Activated CD8-positive, alpha-beta memory T cell treated with anti-CD3 and anti-CD28 coated beads, Interleukin-2, amount 50 U/mL, for 48 hours (primary cell): ENCODE results near the gene NPSR1.
"Not testable (repeated sequence)": the region's sequence is repeated elsewhere in the genome, so short reads cannot be mapped to it uniquely, and the experiment has no call there.

ENCODE experiments used
- DNase-seq: peaks from one replicate; pipeline ENCODE4 v3.0.0-alpha.2; 2020

NPSR1 gene

DNA sequence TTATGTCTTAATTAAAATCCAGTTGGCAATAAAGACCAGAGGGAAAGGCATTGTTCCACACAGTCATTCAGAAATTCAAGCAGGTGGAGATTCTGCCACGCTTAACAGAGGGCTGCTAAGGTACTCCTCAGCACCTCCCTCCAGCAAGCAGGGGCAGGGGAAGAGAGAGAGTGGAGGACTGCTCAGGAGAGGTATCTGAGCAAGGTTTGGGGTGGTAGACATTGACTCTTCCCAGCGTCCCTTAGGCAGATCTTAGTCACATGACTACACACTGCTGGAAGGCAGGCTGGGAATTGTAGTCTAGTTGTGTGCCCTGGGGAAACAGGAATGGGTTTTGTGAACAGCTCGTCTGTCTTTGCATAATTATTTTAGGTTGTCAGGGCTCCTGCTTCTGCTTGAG, 181.6 kb downstream of the NPSR1 start:
- DNase-seq, result no peak

GRCh38 chr7:34840176-34840785, 182.3 kb downstream of the NPSR1 start:
- no peak for DNase-seq

- no peak for DNase-seq
These were observed 183.3 kb downstream of the NPSR1 start for GRCh38 chr7:34841326-34841725.

DNA sequence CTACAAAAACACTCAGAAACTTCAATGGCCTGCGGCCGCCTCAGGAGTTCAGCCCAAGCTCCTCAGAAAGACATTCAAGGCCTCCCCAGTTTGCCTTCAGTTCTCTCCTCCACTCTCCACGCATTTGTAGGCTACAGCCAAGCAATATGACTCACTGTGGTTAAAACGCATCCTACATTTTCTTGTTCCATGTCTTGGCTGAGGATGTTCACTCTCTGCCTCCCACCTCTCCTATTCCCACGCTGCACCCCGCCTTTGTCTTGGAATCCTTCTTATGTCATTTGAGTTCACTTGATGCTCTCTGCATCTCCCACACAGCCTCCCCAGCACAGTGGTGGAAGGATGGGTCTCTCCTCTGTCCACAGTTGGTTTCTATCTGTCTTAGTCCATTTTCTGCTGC, 184.8 kb downstream of the NPSR1 start:
- DNase-seq, result no peak

DNA sequence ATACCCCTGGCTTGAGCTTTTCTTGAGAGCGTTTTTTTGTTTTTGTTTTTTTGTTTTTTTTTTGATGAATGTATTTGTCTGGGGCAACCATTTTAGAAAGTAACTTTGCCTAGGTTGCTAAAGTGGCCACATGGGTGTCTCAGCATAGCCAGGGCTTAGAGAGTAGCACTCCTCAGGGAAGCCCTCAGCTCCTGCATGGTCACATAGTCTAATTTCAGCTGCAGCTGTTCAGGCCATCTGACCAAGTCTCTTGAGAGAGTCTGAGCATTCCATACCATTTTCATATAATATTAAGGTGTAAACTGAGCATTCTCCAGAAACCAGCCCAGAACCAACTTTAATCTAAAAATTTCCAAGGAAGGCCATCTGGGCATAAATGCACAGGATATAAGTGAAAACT, 186.4 kb downstream of the NPSR1 start:
- DNase-seq, result no peak

GRCh38 chr7:34844936-34845665, 187.1 kb downstream of the NPSR1 start:
- DNase-seq, result no peak

GRCh38 chr7:34845666-34846361, 187.8 kb downstream of the NPSR1 start:
- no peak for DNase-seq

DNA sequence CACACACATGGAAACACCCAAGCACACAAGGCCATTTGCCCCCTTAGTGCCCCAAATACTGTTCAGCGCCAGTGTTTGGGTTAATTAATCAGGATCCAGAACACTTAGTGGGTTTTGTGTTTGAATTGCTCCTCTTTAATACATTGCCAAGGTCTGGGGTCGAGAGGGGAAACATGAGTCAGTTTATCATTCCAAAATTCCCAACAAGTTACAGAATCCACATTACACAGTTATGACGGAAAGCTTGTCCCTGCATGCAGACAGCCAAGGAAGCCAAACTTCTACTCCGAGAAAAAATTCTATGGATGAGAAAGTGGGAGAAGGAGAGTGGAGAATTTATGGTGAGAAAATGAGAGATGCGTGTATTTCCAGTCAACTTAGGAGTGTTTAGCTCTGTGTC, 189.0 kb downstream of the NPSR1 start:
- DNase-seq, result no peak

DNA sequence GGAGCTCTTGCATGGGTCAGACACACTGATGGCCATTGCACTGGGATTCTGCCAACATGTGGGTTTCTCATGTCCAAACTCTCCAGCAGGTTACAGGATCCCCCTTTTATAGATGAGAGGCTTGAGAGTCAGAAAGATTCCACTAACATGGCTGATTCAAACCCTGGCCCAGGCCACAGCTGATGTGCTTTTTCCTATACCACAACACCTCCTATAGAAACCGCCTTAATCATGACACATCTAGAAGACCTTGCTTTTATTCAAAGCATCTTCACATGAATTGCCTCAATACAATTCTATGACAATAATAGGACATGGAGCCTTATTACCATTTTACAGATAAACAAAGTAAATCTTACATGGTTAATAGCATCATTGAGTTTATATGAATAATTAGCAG, 190.7 kb downstream of the NPSR1 start:
- no peak for DNase-seq

DNA sequence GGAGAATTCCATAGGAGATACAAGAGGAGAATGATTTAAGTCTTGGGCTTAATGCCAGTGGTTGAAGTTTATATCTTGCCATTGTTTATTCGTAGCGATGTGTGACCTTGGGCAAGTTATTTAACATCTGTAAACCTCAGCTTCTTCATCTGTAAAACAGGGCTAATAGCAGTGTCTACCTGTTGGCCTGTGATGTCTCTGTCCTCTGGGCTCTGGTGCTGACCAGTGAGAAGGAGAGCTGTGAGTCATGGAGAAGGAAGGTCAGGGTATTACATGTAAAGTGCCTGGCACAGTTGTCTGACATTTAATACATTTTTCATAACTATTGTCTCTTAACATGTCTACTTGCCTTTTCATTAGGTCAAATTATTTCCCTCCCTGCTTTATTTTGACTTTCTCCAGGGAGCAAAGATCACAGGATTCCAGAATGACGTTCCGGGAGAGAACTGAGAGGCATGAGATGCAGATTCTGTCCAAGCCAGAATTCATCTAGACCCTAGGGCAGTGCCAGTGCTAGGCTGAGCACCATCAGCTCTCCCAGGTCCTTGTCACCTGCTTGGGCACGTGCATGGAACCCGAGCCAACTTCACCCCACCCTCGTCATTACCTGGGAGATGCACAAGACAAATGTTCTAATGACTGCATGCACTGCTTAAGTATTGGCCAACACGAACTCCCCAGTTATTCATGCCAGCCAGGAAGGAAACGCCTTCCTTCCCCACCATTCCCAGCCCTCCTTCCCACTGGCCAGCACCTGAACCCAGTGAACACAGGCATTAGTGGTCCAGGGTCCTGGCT, 191.3 kb downstream of the NPSR1 start:
- no peak for DNase-seq

DNA sequence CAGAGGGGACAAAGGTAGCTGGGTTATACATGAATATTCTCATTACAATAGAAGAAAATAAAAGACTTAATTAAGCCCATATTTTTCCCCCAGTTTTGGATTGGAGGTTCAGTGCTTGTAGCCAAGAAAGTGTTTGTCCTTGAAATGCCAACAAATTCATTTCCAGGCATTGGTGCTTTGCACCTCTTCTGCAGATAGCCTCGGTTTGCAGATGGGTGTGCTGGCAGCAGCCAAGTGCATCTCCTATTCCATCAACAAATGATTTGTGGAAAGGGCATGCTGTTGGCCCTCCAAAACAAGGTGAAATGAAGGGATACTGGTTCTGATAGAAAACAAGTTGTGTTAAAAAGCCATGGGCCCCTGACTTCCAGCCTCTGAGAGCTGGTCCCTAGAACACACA, 192.0 kb downstream of the NPSR1 start:
- DNase-seq, result no peak

- no peak for DNase-seq
These were observed 192.7 kb downstream of the NPSR1 start for GRCh38 chr7:34850681-34851080.

GRCh38 chr7:34851431-34851830, 193.4 kb downstream of the NPSR1 start:
- DNase-seq, result no peak

DNA sequence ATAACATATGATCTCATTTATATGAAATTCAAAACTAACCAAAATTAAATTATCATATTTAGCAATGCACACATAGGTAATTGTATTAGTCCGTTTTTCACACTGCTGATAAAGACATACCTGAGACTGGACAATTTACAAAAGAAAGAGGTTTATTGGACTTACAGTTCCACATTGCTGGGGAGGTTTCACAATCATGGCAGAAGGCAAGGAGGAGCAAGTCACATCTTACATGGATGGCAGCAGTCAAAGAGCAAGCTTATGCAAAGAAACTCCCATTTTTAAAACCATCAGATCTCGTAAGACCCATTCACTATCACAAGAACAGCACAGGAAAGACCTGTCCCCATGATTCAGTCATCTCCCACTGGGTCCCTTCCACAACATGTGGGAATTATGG, 200.4 kb downstream of the NPSR1 start:
- DNase-seq, result not testable (repeated sequence)

GRCh38 chr7:34859281-34859680, 201.3 kb downstream of the NPSR1 start:
- not testable (repeated sequence) for DNase-seq

- DNase-seq, result not testable (repeated sequence)
These were observed 208.2 kb downstream of the NPSR1 start for GRCh38 chr7:34866222-34866621.

GRCh38 chr7:34867341-34867740, 209.3 kb downstream of the NPSR1 start:
- not testable (repeated sequence) for DNase-seq

DNA sequence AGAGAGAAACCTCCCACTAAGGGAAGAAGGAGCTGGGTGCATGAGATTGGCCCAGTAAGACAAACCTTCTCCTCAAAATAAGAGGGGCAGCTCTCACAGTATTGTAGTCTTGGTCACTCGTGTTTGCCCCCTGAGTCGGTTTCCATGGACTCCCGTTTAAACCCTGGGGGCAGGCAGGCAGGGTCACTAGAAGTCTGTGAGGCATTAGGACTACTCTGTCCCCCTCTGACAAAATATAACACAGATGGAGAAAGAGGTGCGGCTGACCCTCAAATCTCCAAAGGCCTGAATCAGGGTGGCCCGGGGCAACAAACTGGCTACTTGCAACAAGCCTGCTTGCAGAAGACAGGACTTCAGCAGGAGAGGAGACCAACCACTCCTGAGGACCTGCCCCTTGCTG, 210.6 kb downstream of the NPSR1 start:
- DNase-seq, result not testable (repeated sequence)

DNA sequence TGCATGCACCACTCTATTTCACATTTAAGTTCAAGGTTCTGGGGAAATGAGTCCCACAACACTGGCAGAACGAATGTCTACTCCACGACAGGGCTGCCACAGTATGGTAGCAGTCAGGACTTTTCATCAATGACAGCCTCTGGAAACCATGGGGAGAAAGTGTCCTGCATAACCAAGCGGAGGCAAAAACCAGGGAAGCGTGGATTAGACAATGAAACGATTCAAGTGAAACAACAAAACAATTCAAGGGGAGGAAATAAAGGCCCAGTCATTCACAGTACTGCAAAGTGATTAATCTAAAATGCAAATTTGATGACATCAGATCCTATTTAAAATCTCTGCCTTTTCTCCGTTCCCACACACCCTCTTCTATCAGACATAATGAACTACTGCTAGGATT, 211.0 kb downstream of the NPSR1 start:
- no peak for DNase-seq

DNA sequence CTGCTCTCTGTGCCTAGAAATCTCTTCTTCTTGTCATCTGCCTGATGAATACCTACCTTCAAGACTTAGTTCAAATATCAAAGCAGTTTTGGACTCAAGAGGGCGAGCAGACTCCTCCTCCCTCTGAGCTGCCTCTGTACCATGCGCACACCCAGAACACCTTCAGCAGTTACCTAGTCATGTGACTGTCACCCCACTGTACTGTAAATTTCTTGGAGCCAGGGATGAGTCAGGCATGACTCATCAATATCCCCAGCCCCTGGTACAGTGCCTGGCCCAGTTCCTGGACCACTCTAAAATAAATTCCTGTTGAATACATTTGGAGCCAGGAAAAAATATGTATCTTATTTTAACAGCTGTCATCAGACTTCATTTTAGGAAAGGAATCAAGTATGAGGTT, 212.0 kb downstream of the NPSR1 start:
- DNase-seq, result not testable (repeated sequence)

DNA sequence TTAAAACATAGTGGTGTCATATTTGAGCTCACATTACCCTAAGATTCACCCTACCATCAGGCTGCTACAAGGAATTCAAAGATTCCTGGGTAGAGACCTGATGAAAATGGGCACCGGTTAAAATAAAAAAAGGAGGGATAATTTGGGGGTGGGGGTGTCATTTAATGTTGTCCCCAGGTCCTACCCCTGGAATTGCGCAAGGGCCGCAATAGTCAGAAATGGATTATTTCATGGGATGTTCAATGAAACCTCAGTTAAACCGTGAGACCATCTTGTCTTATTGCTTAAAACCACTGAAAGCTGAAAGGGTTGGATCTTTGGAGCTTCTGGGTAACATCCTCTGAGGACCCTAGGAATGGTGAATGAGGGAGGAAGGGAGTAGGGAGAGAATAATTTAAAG, 216.3 kb downstream of the NPSR1 start:
- DNase-seq, result not testable (repeated sequence)

DNA sequence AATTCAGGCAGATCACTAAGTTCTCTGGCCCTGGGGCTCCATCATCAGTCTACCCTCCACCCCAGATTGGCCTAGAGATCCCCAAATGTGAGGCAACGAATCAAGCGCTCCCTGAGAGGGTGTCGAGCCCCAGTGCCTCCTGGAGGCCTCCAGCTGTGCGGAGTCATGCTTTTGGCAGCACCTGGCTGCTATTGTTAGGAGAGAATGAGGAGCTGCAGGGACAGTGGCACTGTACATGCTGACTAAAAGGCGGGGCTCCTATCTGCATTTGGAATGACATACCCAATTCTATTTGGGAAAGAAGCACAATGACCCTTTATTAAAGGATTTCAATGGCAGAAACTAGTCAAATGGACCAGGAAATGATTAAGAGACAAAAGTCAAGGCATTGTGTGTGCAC, 217.5 kb downstream of the NPSR1 start:
- no peak for DNase-seq
